WTC11 (cell line): ENCODE measurements around the gene GATAD2A.

ENCODE experiments used
- CREB1 ChIP-seq: sonication (generic); formaldehyde crosslinking; IDR thresholded peaks from 2 replicates; pipeline ENCODE4 v1.8.0; 2023; ENCODE audit warnings: mild to moderate bottlenecking, missing genetic modification reagents
- CREM ChIP-seq: sonication (generic); formaldehyde crosslinking; IDR thresholded peaks from 2 replicates; pipeline ENCODE4 v1.8.1; 2022; ENCODE audit warnings: mild to moderate bottlenecking, missing genetic modification reagents, moderate library complexity
- ESRRA ChIP-seq: sonication (generic); formaldehyde crosslinking; IDR thresholded peaks from 2 replicates; pipeline ENCODE4 v1.8.1; 2022; ENCODE audit warnings: mild to moderate bottlenecking, missing genetic modification reagents, borderline replicate concordance
- FOXP4 ChIP-seq: sonication (generic); formaldehyde crosslinking; IDR thresholded peaks from 2 replicates; pipeline ENCODE4 v1.8.0; 2022; ENCODE audit warnings: mild to moderate bottlenecking, missing genetic modification reagents
- KAT7 ChIP-seq: sonication (generic); formaldehyde crosslinking; IDR thresholded peaks from 2 replicates; pipeline ENCODE4 v1.8.1; 2023; ENCODE audit warnings: missing genetic modification reagents, mild to moderate bottlenecking, borderline replicate concordance
- NR2C2 ChIP-seq: sonication (generic); formaldehyde crosslinking; IDR thresholded peaks from 2 replicates; pipeline ENCODE4 v1.8.0; 2022; ENCODE audit warnings: mild to moderate bottlenecking, missing genetic modification reagents
- TF ChIP-seq, protein P1 (sequence below): sonication (generic); formaldehyde crosslinking; conservative IDR thresholded peaks from 2 replicates; pipeline ENCODE4 v1.8.1; 2022; ENCODE audit warnings: mild to moderate bottlenecking, missing genetic modification reagents
- TF ChIP-seq, protein P2 (sequence below): sonication (generic); formaldehyde crosslinking; IDR thresholded peaks from 2 replicates; pipeline ENCODE4 v1.8.1; 2022; ENCODE audit warnings: missing genetic modification reagents, borderline replicate concordance
- TF ChIP-seq, protein P3 (sequence below): fragments of 200-600 bp; IDR thresholded peaks from 2 replicates; pipeline ENCODE4 v1.8.0; 2022; ENCODE audit warnings: antibody characterized with exemption

DNA sequence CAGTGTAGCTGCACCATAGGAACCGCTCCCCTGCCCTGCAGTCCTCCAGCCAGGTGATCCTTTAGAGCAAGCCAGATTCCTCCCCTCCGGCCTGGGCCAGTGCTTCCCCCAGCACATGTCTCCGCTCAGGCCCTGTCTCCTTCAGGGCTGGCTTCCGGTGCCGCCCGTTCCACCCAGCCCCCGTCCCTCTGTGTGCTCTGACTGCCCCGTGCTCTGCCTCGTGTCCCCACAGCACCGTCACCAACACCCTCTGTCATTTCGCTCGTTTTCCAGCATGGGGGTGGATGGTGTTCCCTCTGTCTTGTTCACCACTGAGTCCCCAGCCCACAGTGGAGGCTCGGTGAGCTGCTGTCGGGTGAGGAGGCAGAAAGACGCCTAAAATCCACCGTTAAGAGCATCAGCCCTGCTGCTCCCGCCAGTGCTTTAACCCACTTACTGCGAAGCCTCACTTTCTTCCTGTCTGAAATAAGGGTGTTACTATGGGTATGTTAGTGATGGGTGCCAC is 55.3 kb downstream of the GATAD2A start:
- TF ChIP-seq KAT7 (CRISPR knock-in tag) (no peak), CREM (CRISPR knock-in tag) (no peak), CREB1 (CRISPR knock-in tag) (no peak), ESRRA (CRISPR knock-in tag) (no peak), FOXP4 (CRISPR knock-in tag) (no peak), NR2C2 (CRISPR knock-in tag) (no peak)
- TF ChIP-seq, protein P1, sequence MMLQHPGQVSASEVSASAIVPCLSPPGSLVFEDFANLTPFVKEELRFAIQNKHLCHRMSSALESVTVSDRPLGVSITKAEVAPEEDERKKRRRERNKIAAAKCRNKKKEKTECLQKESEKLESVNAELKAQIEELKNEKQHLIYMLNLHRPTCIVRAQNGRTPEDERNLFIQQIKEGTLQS (CRISPR knock-in tag): no peak
- TF ChIP-seq, protein P2, sequence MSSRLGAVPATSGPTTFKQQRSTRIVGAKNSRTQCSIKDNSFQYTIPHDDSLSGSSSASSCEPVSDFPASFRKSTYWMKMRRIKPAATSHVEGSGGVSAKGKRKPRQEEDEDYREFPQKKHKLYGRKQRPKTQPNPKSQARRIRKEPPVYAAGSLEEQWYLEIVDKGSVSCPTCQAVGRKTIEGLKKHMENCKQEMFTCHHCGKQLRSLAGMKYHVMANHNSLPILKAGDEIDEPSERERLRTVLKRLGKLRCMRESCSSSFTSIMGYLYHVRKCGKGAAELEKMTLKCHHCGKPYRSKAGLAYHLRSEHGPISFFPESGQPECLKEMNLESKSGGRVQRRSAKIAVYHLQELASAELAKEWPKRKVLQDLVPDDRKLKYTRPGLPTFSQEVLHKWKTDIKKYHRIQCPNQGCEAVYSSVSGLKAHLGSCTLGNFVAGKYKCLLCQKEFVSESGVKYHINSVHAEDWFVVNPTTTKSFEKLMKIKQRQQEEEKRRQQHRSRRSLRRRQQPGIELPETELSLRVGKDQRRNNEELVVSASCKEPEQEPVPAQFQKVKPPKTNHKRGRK (CRISPR knock-in tag): no peak
- TF ChIP-seq, protein P3, sequence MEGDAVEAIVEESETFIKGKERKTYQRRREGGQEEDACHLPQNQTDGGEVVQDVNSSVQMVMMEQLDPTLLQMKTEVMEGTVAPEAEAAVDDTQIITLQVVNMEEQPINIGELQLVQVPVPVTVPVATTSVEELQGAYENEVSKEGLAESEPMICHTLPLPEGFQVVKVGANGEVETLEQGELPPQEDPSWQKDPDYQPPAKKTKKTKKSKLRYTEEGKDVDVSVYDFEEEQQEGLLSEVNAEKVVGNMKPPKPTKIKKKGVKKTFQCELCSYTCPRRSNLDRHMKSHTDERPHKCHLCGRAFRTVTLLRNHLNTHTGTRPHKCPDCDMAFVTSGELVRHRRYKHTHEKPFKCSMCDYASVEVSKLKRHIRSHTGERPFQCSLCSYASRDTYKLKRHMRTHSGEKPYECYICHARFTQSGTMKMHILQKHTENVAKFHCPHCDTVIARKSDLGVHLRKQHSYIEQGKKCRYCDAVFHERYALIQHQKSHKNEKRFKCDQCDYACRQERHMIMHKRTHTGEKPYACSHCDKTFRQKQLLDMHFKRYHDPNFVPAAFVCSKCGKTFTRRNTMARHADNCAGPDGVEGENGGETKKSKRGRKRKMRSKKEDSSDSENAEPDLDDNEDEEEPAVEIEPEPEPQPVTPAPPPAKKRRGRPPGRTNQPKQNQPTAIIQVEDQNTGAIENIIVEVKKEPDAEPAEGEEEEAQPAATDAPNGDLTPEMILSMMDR: no peak
